Middle frontal gyrus (tissue), 1 donor: ENCODE measurements around the gene FBXO24.

Experiments
- DNase-seq: peaks from one replicate; pipeline ENCODE4 v3.0.0-alpha.2; 2015; ENCODE audit warnings: low spot score; ENCODE audit errors: extremely low spot score

FBXO24 gene

GRCh38 chr7:100574362-100575205, 11.5 kb upstream of the FBXO24 start:
- DNase-seq = no peak

- DNase-seq = no peak
Measured at GRCh38 chr7:100575206-100575631, 10.9 kb upstream of the FBXO24 start.

GRCh38 chr7:100575746-100576383, 10.3 kb upstream of the FBXO24 start:
- no peak for DNase-seq

- no peak for DNase-seq
Measured at GRCh38 chr7:100576384-100576993, 9.6 kb upstream of the FBXO24 start.

GRCh38 chr7:100577103-100577502, 9.0 kb upstream of the FBXO24 start:
- DNase-seq = no peak

- no peak for DNase-seq
Measured at GRCh38 chr7:100577507-100577906, 8.6 kb upstream of the FBXO24 start.

GRCh38 chr7:100578246-100579183, 7.6 kb upstream of the FBXO24 start:
- no peak for DNase-seq

- DNase-seq = no peak
Measured at GRCh38 chr7:100580466-100581283, 5.5 kb upstream of the FBXO24 start.

GRCh38 chr7:100582041-100582579, 4.0 kb upstream of the FBXO24 start:
- DNase-seq = no peak

GRCh38 chr7:100582650-100583049, 3.5 kb upstream of the FBXO24 start:
- DNase-seq = no peak

GRCh38 chr7:100583132-100584053, 2.7 kb upstream of the FBXO24 start:
- DNase-seq = no peak

- no peak for DNase-seq
Measured at GRCh38 chr7:100584054-100584682, 2.0 kb upstream of the FBXO24 start.

- no peak for DNase-seq
Measured at GRCh38 chr7:100584683-100585510, 1.2 kb upstream of the FBXO24 start.

- DNase-seq = no peak
Measured at GRCh38 chr7:100585511-100586265, 440 bp upstream of the FBXO24 start, which contains the start of gene LRCH4. Gene LRCH4 (minus strand): TSS chr7:100586129. CDS start chr7:100586100, 29 bp downstream.

- DNase-seq = no peak
Measured at GRCh38 chr7:100588438-100588837, 2.3 kb downstream of the FBXO24 start.

GRCh38 chr7:100589341-100589947, 3.3 kb downstream of the FBXO24 start:
- DNase-seq = no peak
